ENCODE data around the gene SLC6A5. TPM values are rescaled to one million over a fixed set of nuclear protein-coding genes. Genes with fewer than 3 reads are reported as not detected.

The SLC6A5 gene
- total and polyA plus RNA-seq, 2 of the 8 experiments (the other 6 are each of a cell fraction or from before 2014, with no cell fraction given): not detected

- Histone ChIP-seq H2BK15ac (ENCODE audit: low read length) (no peak overlapping the region), H3K27me3 (replicated peaks in 1 of 4; ENCODE audit: control insufficient read depth in 3 of 4, extremely low read depth in 1 of 4, insufficient read depth in 3 of 4, low read length in 3 of 4) (no peaks in the 10 kb centered on the region), H2BK5ac (ENCODE audit: low read depth, low read length) (no peak overlapping the region), H3K23me2 (ENCODE audit: low read depth, low read length) (no peaks in the 10 kb centered on the region; the same call in 1 of the 2 replicates), H2AFZ (ENCODE audit: low read length) (no peak overlapping the region), H2AK5ac (ENCODE audit: low read depth, low read length) (no peak overlapping the region), H2BK12ac (ENCODE audit: low read depth, low read length) (no peak overlapping the region), H3K79me1 (ENCODE audit: low read depth, low read length) (no peaks in the 10 kb centered on the region), H3K18ac (ENCODE audit: extremely low read depth, low read length) (no peak overlapping the region), H2BK120ac (replicated peaks; ENCODE audit: low read depth, low read length) (no peak overlapping the region), H3K9me3 (ENCODE audit: insufficient read depth in 2 of 2, low read depth in 1 of 2, low read length in 1 of 2) (no peaks in the 10 kb centered on the region), H3K27ac (ENCODE audit: low read depth, low read length) (no peak overlapping the region), H3K23ac (ENCODE audit: insufficient read length) (no peak overlapping the region), H3K9ac (replicated peaks in 1 of 4; ENCODE audit: extremely low read depth in 1 of 4, low read depth in 3 of 4, low read length in 3 of 4) (no peak overlapping the region), H3K4me1 (replicated peaks in 1 of 4; ENCODE audit: control insufficient read depth in 3 of 4, insufficient read depth in 4 of 4, low read length in 3 of 4) (peaks cover 0 to 7% (median 5%) of the 10 kb centered on the region in 4 experiments; a peak in 5 of 7 replicates), H3K14ac (ENCODE audit: insufficient read length) (no peak overlapping the region), H3K4me2 (ENCODE audit: insufficient read depth in 1 of 2, low read depth in 2 of 2, low read length in 2 of 2) (no peak overlapping the region), H3K4ac (replicated peaks; ENCODE audit: insufficient read length, low read depth, low read length) (no peak overlapping the region), H3K36me3 (ENCODE audit: control insufficient read depth in 2 of 4, insufficient read depth in 4 of 4, low read length in 3 of 4) (no peaks in the 10 kb centered on the region), H4K91ac (replicated peaks; ENCODE audit: insufficient read length, low read length) (no peak overlapping the region), H4K8ac (ENCODE audit: extremely low read depth, insufficient read depth, low read length) (no peak overlapping the region), H3K79me2 (ENCODE audit: control insufficient read depth in 1 of 2, insufficient read depth in 2 of 2, low read length in 2 of 2) (no peaks in the 10 kb centered on the region), H4K5ac (ENCODE audit: insufficient read length, low read depth, low read length) (no peak overlapping the region), H3K4me3 (ENCODE audit: extremely low read depth in 1 of 4, insufficient read depth in 2 of 4, low read depth in 3 of 4, low read length in 4 of 4) (no peak overlapping the region), H3K56ac (replicated peaks; ENCODE audit: insufficient read length, low read depth, low read length) (no peak overlapping the region), H4K20me1 (replicated peaks in 1 of 2; ENCODE audit: control insufficient read depth in 1 of 2, insufficient read depth in 2 of 2, low read length in 2 of 2) (no peaks in the 10 kb centered on the region), H2BK20ac (ENCODE audit: low read length) (no peak overlapping the region)
- 69% methylated on average over 4 of the region's 4 CpGs; no CpG with 5 or more reads in 1 of the 2 experiments for WGBS, 2 experiments (ENCODE audit: extremely low coverage in 1 of 2, insufficient coverage in 1 of 2, insufficient read length in 1 of 2, insufficient replicate concordance in 2 of 2, low coverage in 1 of 2, low lambda C conversion rate in 2 of 2, missing lambda C conversion rate in 1 of 2)
- CTCF ChIA-PET (ENCODE audit: partially characterized antibody): interaction anchor here (0.8 to 4.6 kb wide), 11 partner anchors 9 to 854 kb away, joined by 3 to 18 read pairs (median 5); no protein-coding TSS in a partner anchor
- POLR2A ChIA-PET (ENCODE audit: partially characterized antibody): no interaction called here
- FAIRE-seq (no peak), DNase-seq (ENCODE audit: low read depth in 1 of 2, low spot score in 2 of 2) (no peak)
- TF ChIP-seq E2F6 (IDR thresholded peaks at IDR 0.05): no peak
- no peak for TF ChIP-seq HDAC2 (IDR thresholded peaks at IDR 0.05; ENCODE audit: borderline replicate concordance in 1 of 2, low read depth in 2 of 2, low read length in 2 of 2)
- no peak for TF ChIP-seq TAF1 (IDR thresholded peaks at IDR 0.05; ENCODE audit: low read depth, low read length)
- TF ChIP-seq TAF7 (optimal IDR thresholded peaks at IDR 0.05; ENCODE audit: borderline replicate concordance, low read depth, low read length): no peak
- TF ChIP-seq SIN3A (conservative IDR thresholded peaks at IDR 0.05 in 1 of 2, IDR thresholded peaks at IDR 0.05 in 1 of 2; ENCODE audit: low read depth in 1 of 2, low read length in 2 of 2): no peak
- TF ChIP-seq CHD2 (IDR thresholded peaks at IDR 0.05; ENCODE audit: low read length): no peak
- TF ChIP-seq SUZ12 (IDR thresholded peaks at IDR 0.05; ENCODE audit: low read length): no peak
- no peak for TF ChIP-seq RNF2 (IDR thresholded peaks at IDR 0.05; ENCODE audit: borderline replicate concordance, low read depth, low read length, missing control alignments, poor library complexity, severe bottlenecking)
Measured at GRCh38 chr11:20656901-20657300, 57.5 kb downstream of the SLC6A5 start.
